Measurements from ENCODE around the gene NHSL2. TPM values are rescaled to one million over a fixed set of nuclear protein-coding genes. Genes with fewer than 3 reads are reported as not detected.

Gene NHSL2
- total and polyA plus RNA-seq, 2 of the 13 experiments (the other 11 are each of a cell fraction or from before 2014, with no cell fraction given), result not detected

DNA sequence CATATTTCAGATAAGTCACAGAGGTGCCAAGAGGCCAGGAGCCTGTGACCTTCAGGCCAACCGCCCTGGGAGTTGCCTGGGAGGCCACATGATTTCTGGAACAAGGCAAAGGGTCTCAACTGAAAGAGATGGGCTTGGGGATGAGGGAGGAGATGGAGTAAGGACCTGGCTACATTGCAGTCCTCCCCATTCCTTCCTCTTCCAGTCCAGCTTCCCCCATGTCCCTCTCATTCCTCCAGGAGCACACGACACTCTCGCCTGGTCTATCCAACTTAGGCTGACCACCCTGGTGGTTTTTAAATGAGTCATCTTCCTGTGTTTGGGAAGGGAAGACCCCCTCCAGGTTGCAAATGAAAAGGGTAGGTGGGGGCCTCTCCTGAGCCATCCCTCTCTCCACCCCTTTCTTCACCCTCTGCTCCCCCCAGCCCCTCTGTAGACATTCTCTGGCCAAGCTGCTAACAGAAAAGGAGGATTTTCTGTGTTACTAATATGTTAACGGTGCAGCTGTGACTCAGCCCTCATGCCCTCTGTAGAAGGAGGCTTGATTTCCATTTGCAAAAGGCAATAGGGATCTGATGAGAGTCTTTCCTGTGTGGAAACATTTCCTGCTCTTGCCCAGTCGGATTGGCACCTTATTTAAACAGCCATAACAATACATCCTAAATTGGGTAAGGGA is 141.9 kb downstream of the NHSL2 start:
- intact Hi-C loops (cut with micrococcal nuclease; ENCODE audit: unreplicated experiment) (no loop called here), in situ Hi-C loops (cut with HindIII; ENCODE audit: extremely low pct_ligation_motif_present, low pct_unique_long_range_greater_than_20kb) (no loop called here)
- Histone ChIP-seq H3K4me3 (replicated peaks in 1 of 3; ENCODE audit: insufficient read depth in 1 of 3, low read depth in 2 of 3, low read length in 3 of 3) (no peak overlapping the region), H3K79me2 (ENCODE audit: insufficient read depth, low read length) (no peaks in the 10 kb centered on the region), H3K4me2 (ENCODE audit: low read depth, low read length) (no peak overlapping the region), H3K9me3 (ENCODE audit: low read length) (no peaks in the 10 kb centered on the region), H3K27ac (ENCODE audit: extremely low read length, insufficient read depth, low read length) (no peak overlapping the region), H3K9ac (ENCODE audit: insufficient read depth, low read depth, low read length) (no peak overlapping the region), H3K36me3 (replicated peaks in 1 of 2; ENCODE audit: control insufficient read depth in 1 of 2, insufficient read depth in 2 of 2, low read length in 2 of 2) (no peaks in the 10 kb centered on the region), H3K4me1 (ENCODE audit: insufficient read depth, low read length) (no peaks in the 10 kb centered on the region), H3K27me3 (ENCODE audit: control insufficient read depth in 1 of 2, insufficient read depth in 2 of 2, low read length in 2 of 2) (no peaks in the 10 kb centered on the region), H4K20me1 (ENCODE audit: insufficient read depth, low read length) (no peaks in the 10 kb centered on the region), H2AFZ (ENCODE audit: low read length) (no peak overlapping the region)
- no peak for FAIRE-seq
- whole genome bisulfite sequencing (ENCODE audit: low lambda C conversion rate), result 7% methylated on average over 4 of the region's 5 CpGs
- POLR2A ChIA-PET, result no interaction called here
- ATAC-seq, result no peak
- no peak for TF ChIP-seq CAMTA2 (CRISPR knock-in tag; IDR thresholded peaks at IDR 0.05; ENCODE audit: borderline replicate concordance)
- no peak for TF ChIP-seq ZBTB1 (CRISPR knock-in tag; IDR thresholded peaks at IDR 0.05; ENCODE audit: borderline replicate concordance)
- TF ChIP-seq NKX3-1 (CRISPR knock-in tag; IDR thresholded peaks at IDR 0.05), result no peak
- no peak for TF ChIP-seq ISX (CRISPR knock-in tag; conservative IDR thresholded peaks at IDR 0.05)
- TF ChIP-seq ZNF460 (CRISPR knock-in tag; IDR thresholded peaks at IDR 0.05; ENCODE audit: borderline replicate concordance), result no peak
- no peak for TF ChIP-seq ZNF235 (CRISPR knock-in tag; IDR thresholded peaks at IDR 0.05; ENCODE audit: borderline replicate concordance)
- TF ChIP-seq MLLT10 (CRISPR knock-in tag; IDR thresholded peaks at IDR 0.05), result no peak
- no peak for TF ChIP-seq ZNF644 (CRISPR knock-in tag; IDR thresholded peaks at IDR 0.05; ENCODE audit: low read depth)
- TF ChIP-seq PAX8 (CRISPR knock-in tag; IDR thresholded peaks at IDR 0.05; ENCODE audit: borderline replicate concordance), result no peak
- no peak for TF ChIP-seq ZNF3 (CRISPR knock-in tag; IDR thresholded peaks at IDR 0.05)
- no peak for TF ChIP-seq MAFF (IDR thresholded peaks at IDR 0.05; ENCODE audit: low read depth, low read length)
- TF ChIP-seq, protein P1, sequence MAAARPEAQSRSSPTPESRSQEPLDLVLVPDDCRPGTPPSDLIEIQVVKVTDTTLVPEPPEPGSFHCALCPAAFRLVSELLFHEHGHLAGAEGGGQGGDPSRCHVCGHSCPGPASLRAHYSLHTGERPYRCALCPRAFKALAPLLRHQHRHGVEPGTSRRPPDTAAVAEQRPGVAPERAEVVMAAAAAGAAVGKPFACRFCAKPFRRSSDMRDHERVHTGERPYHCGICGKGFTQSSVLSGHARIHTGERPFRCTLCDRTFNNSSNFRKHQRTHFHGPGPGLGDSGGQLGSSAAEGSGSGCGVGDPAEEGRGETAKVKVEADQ (CRISPR knock-in tag; IDR thresholded peaks at IDR 0.05; ENCODE audit: borderline replicate concordance), result no peak
- no peak for TF ChIP-seq ATM (IDR thresholded peaks at IDR 0.05; ENCODE audit: borderline replicate concordance)
- no peak for TF ChIP-seq SP5 (CRISPR knock-in tag; IDR thresholded peaks at IDR 0.05; ENCODE audit: borderline replicate concordance, low read depth)
- TF ChIP-seq KDM5A (IDR thresholded peaks at IDR 0.05; ENCODE audit: borderline replicate concordance, low read length), result no peak
- TF ChIP-seq TERF1 (CRISPR knock-in tag; IDR thresholded peaks at IDR 0.05), result no peak
- TF ChIP-seq TSC22D2 (CRISPR knock-in tag; IDR thresholded peaks at IDR 0.05; ENCODE audit: borderline replicate concordance), result no peak
- no peak for TF ChIP-seq THYN1 (CRISPR knock-in tag; IDR thresholded peaks at IDR 0.05; ENCODE audit: borderline replicate concordance, low read depth)
- no peak for TF ChIP-seq SALL2 (CRISPR knock-in tag; IDR thresholded peaks at IDR 0.05)
- DNase-seq (ENCODE audit: low spot score), result no peak
- no TSS peak for BruUV-seq (replicated peaks)
- CTCF ChIA-PET (ENCODE audit: low intra/inter-chr PET ratio, low total read pairs), result no interaction called here

All from HepG2 (cell line).